ENCODE results near the gene C1orf115.
A peak's percentile ranks its signal among the peaks of the same experiment; 100 is the strongest.
"Not testable (repeated sequence)": the region's sequence is repeated elsewhere in the genome, so short reads cannot be mapped to it uniquely, and the experiment has no call there.

The C1orf115 gene

DNA sequence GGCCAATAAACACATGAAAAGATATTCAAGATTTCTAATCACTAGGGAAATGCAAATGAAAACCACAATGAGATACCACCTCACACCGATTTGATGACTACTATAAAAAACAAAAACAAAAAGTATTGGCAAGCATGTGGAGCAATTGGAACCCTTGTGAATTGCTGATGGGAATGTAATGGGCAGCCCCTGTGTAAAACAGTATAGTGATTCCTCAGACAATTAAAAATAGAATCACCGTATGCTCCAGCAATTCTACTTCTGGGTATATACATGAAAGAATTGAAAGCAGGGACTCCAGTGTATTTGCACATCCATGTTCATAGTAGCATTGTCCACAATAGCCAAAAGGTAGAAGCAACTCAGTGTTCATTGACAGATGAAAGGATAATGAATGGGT, 12.9 kb upstream of the C1orf115 start:
- Histone ChIP-seq H3K4me3 (ENCODE audit: low read depth in 1 of 5, low read length in 5 of 5) (no peak overlapping the region), H3K9ac (ENCODE audit: low read length in 5 of 5) (no peak overlapping the region), H3K36me3 (ENCODE audit: control insufficient read depth in 5 of 5, insufficient read depth in 5 of 5, low read length in 5 of 5) (no peaks in the 10 kb centered on the region), H3K4me1 (ENCODE audit: control insufficient read depth in 5 of 5, insufficient read depth in 5 of 5, low read length in 5 of 5) (peaks cover 0 to 4% (median 3%) of the 10 kb centered on the region in 5 donors), H3K27me3 (ENCODE audit: control insufficient read depth in 5 of 5, insufficient read depth in 4 of 5, low read length in 5 of 5) (peaks cover 0 to 7% (median 0%) of the 10 kb centered on the region in 5 donors), H3K9me3 (ENCODE audit: control insufficient read depth in 5 of 5, low read length in 5 of 5) (no peaks in the 10 kb centered on the region), H3K27ac (ENCODE audit: low read depth, low read length) (no peak overlapping the region)

DNA sequence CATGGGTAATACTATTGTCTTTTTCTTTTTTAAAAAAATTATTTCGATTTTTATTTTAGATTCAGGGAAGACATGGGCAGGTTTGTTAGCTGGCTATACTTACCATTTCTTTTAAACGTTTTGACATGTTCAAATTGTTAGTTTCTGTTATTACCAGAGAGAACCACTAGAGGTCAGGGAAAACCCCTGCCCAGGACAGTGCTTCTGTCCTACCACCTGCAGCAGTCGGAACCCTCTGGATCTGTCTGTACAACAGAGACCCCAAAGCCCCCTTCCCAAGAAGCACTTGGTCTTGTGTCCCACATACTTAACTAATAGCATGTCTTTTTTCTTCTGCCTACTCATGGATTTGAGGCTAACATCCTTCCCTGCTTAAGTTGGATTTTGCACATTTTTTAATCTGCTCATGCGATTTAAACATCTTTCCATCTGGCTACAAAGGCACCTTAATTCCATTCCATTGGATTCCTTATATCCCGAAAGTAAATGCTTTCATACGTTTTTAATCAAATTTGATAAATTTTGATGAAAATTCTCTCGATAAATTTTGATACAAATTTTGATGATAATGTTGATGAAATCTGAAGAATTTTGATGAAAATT, 10.0 kb upstream of the C1orf115 start:
- Histone ChIP-seq H3K9me3 (ENCODE audit: control insufficient read depth in 5 of 5, low read length in 5 of 5) (no peaks in the 10 kb centered on the region), H3K27ac (ENCODE audit: low read depth, low read length) (no peak overlapping the region), H3K4me1 (ENCODE audit: control insufficient read depth in 5 of 5, insufficient read depth in 5 of 5, low read length in 5 of 5) (peaks cover 0 to 9% (median 4%) of the 10 kb centered on the region in 5 donors), H3K27me3 (ENCODE audit: control insufficient read depth in 5 of 5, insufficient read depth in 4 of 5, low read length in 5 of 5) (no peaks in the 10 kb centered on the region), H3K9ac (ENCODE audit: low read length in 5 of 5) (no peak overlapping the region), H3K36me3 (ENCODE audit: control insufficient read depth in 5 of 5, insufficient read depth in 5 of 5, low read length in 5 of 5) (no peaks in the 10 kb centered on the region), H3K4me3 (ENCODE audit: low read depth in 1 of 5, low read length in 5 of 5) (no peak overlapping the region)

DNA sequence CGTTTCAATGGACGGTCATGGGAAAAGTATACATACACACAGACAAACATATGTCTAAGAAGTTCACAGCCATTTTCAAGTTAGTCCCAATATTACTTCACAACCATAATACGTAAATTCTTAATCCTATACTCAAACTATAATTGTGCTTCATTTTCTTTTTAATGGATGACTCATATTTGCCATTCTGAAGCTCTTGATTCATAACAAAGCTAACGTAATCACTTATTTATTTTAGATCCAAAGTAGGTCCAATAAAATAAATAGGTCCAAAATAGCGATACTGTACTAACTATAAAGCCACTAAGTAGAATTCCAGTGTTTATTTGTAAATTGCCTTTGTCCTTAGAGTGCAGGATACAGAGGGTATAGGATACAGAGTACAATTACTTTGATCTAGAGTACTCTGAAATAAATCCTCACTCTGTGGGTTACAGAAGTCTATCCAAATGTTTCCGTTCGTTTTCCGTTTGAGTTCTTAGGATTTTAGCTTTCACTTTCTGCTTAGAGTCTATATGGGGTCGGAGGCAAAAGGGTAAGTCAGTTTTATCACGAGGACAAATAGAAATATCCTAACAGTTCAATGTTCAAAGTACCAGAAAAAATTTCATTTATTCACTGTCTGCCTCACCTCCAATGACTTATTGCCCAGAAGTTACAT, 8.8 kb upstream of the C1orf115 start:
- no peak overlapping the region for H3K27ac ChIP-seq (ENCODE audit: low read depth, low read length)
- no peaks in the 10 kb centered on the region for H3K9me3 ChIP-seq (ENCODE audit: control insufficient read depth in 5 of 5, low read length in 5 of 5)
- H3K4me1 ChIP-seq (ENCODE audit: control insufficient read depth in 5 of 5, insufficient read depth in 5 of 5, low read length in 5 of 5), result peaks cover 0 to 9% (median 4%) of the 10 kb centered on the region in 5 donors
- no peak overlapping the region for H3K9ac ChIP-seq (ENCODE audit: low read length in 5 of 5)
- H3K4me3 ChIP-seq (ENCODE audit: low read depth in 1 of 5, low read length in 5 of 5), result peak overlapping the region in 3 of 5 donors; percentile 29 to 51 (median 39)
- no peaks in the 10 kb centered on the region for H3K27me3 ChIP-seq (ENCODE audit: control insufficient read depth in 5 of 5, insufficient read depth in 4 of 5, low read length in 5 of 5)
- H3K36me3 ChIP-seq (ENCODE audit: control insufficient read depth in 5 of 5, insufficient read depth in 5 of 5, low read length in 5 of 5), result no peaks in the 10 kb centered on the region

DNA sequence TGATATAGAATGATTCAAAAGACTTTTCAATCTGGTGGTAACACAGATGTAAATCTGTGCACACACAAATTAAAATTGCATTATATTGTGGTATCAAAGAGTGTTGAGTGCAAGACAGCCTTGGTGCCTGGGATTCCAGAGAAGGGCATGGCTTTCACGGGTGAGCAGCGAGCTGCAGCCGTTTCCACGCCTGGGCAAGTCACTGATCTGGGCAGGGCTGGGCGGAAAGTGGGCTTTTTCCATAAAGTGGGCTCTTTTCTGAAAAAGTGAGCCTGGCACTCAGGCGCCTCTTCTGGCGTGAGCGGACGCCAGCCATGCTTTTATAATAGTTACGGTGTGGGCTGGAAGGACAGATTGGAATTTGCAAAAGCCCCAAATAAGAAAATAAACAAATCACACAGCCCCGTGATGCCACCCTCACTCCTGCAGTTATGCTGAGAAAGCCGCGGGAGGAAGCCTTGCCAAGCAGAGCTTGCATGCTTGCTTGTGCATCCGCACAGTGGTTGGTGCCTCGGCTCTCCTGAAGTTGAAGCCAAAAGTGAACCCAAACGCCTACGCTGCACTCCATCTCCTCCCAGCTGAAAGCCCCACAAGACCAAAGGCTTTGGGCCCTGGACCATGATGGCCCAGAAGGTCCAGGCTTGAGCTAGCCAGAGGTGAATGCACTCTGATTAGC, 7.1 kb upstream of the C1orf115 start:
- Histone ChIP-seq H3K27ac (ENCODE audit: low read depth, low read length) (no peak overlapping the region), H3K4me1 (ENCODE audit: control insufficient read depth in 5 of 5, insufficient read depth in 5 of 5, low read length in 5 of 5) (peaks cover 0 to 9% (median 4%) of the 10 kb centered on the region in 5 donors), H3K4me3 (ENCODE audit: low read depth in 1 of 5, low read length in 5 of 5) (no peak overlapping the region), H3K9me3 (ENCODE audit: control insufficient read depth in 5 of 5, low read length in 5 of 5) (no peaks in the 10 kb centered on the region), H3K9ac (ENCODE audit: low read length in 5 of 5) (no peak overlapping the region), H3K36me3 (ENCODE audit: control insufficient read depth in 5 of 5, insufficient read depth in 5 of 5, low read length in 5 of 5) (no peaks in the 10 kb centered on the region), H3K27me3 (ENCODE audit: control insufficient read depth in 5 of 5, insufficient read depth in 4 of 5, low read length in 5 of 5) (no peaks in the 10 kb centered on the region)

- H3K27ac ChIP-seq (ENCODE audit: low read depth, low read length); H3K4me3 ChIP-seq (ENCODE audit: low read depth in 1 of 5, low read length in 5 of 5); H3K9ac ChIP-seq (ENCODE audit: low read length in 5 of 5); H3K36me3 ChIP-seq (ENCODE audit: control insufficient read depth in 5 of 5, insufficient read depth in 5 of 5, low read length in 5 of 5); H3K4me1 ChIP-seq (ENCODE audit: control insufficient read depth in 5 of 5, insufficient read depth in 5 of 5, low read length in 5 of 5); H3K9me3 ChIP-seq (ENCODE audit: control insufficient read depth in 5 of 5, low read length in 5 of 5); H3K27me3 ChIP-seq (ENCODE audit: control insufficient read depth in 5 of 5, insufficient read depth in 4 of 5, low read length in 5 of 5): not testable (repeated sequence)
Observed at GRCh38 chr1:220683716-220684115, 6.4 kb upstream of the C1orf115 start.

- Histone ChIP-seq H3K9ac (ENCODE audit: low read length in 5 of 5) (no peak overlapping the region), H3K27me3 (ENCODE audit: control insufficient read depth in 5 of 5, insufficient read depth in 4 of 5, low read length in 5 of 5) (no peaks in the 10 kb centered on the region), H3K9me3 (ENCODE audit: control insufficient read depth in 5 of 5, low read length in 5 of 5) (no peaks in the 10 kb centered on the region), H3K36me3 (ENCODE audit: control insufficient read depth in 5 of 5, insufficient read depth in 5 of 5, low read length in 5 of 5) (no peaks in the 10 kb centered on the region), H3K4me3 (ENCODE audit: low read depth in 1 of 5, low read length in 5 of 5) (no peak overlapping the region), H3K4me1 (ENCODE audit: control insufficient read depth in 5 of 5, insufficient read depth in 5 of 5, low read length in 5 of 5) (peaks cover 0 to 12% (median 8%) of the 10 kb centered on the region in 5 donors), H3K27ac (ENCODE audit: low read depth, low read length) (no peak overlapping the region)
Observed at GRCh38 chr1:220684890-220685289, 5.3 kb upstream of the C1orf115 start.

- H3K4me1 ChIP-seq (ENCODE audit: control insufficient read depth in 5 of 5, insufficient read depth in 5 of 5, low read length in 5 of 5), result peaks cover 0 to 19% (median 14%) of the 10 kb centered on the region in 5 donors
- no peak overlapping the region for H3K9ac ChIP-seq (ENCODE audit: low read length in 5 of 5)
- no peaks in the 10 kb centered on the region for H3K36me3 ChIP-seq (ENCODE audit: control insufficient read depth in 5 of 5, insufficient read depth in 5 of 5, low read length in 5 of 5)
- H3K27me3 ChIP-seq (ENCODE audit: control insufficient read depth in 5 of 5, insufficient read depth in 4 of 5, low read length in 5 of 5), result no peaks in the 10 kb centered on the region
- no peak overlapping the region for H3K4me3 ChIP-seq (ENCODE audit: low read depth in 1 of 5, low read length in 5 of 5)
- no peaks in the 10 kb centered on the region for H3K9me3 ChIP-seq (ENCODE audit: control insufficient read depth in 5 of 5, low read length in 5 of 5)
- H3K27ac ChIP-seq (ENCODE audit: low read depth, low read length), result no peak overlapping the region
Observed at GRCh38 chr1:220685879-220686278, 4.3 kb upstream of the C1orf115 start.

DNA sequence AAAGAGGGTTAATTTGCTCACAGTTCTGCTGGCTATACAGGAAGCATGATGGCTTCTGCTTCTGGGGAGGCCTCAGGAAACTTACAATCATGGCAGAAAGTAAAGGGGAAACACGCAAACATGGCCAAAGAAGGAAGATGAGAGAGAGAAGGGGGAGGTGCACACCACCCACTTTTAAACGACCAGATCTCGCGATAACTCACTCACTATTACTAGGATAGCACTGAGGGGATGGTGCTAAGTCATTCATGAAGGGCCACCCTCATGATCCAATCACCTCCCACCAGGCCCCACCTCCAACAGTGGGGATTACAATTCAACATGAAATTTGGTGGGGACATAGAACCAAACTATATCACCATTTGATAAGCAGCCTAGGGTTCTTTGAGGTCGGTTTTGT, 2.4 kb upstream of the C1orf115 start:
- Histone ChIP-seq H3K4me1 (ENCODE audit: control insufficient read depth in 5 of 5, insufficient read depth in 5 of 5, low read length in 5 of 5) (peaks cover 0 to 37% (median 32%) of the 10 kb centered on the region in 5 donors), H3K9me3 (ENCODE audit: control insufficient read depth in 5 of 5, low read length in 5 of 5) (no peaks in the 10 kb centered on the region), H3K36me3 (ENCODE audit: control insufficient read depth in 5 of 5, insufficient read depth in 5 of 5, low read length in 5 of 5) (no peaks in the 10 kb centered on the region), H3K27ac (ENCODE audit: low read depth, low read length) (no peak overlapping the region), H3K27me3 (ENCODE audit: control insufficient read depth in 5 of 5, insufficient read depth in 4 of 5, low read length in 5 of 5) (no peaks in the 10 kb centered on the region), H3K9ac (ENCODE audit: low read length in 5 of 5) (no peak overlapping the region), H3K4me3 (ENCODE audit: low read depth in 1 of 5, low read length in 5 of 5) (no peak overlapping the region)

GRCh38 chr1:220689666-220690065, 497 bp upstream of the C1orf115 start:
- H3K27me3 ChIP-seq (ENCODE audit: control insufficient read depth in 5 of 5, insufficient read depth in 4 of 5, low read length in 5 of 5), result no peaks in the 10 kb centered on the region
- H3K9me3 ChIP-seq (ENCODE audit: control insufficient read depth in 5 of 5, low read length in 5 of 5), result no peaks in the 10 kb centered on the region
- no peak overlapping the region for H3K27ac ChIP-seq (ENCODE audit: low read depth, low read length)
- peak overlapping the region; percentile 78 to 87 (median 79) for H3K4me3 ChIP-seq (ENCODE audit: low read depth in 1 of 5, low read length in 5 of 5)
- no peaks in the 10 kb centered on the region for H3K36me3 ChIP-seq (ENCODE audit: control insufficient read depth in 5 of 5, insufficient read depth in 5 of 5, low read length in 5 of 5)
- H3K9ac ChIP-seq (ENCODE audit: low read length in 5 of 5), result peak overlapping the region in 1 of 5 donors; percentile 83
- peaks cover 0 to 46% (median 37%) of the 10 kb centered on the region in 5 donors for H3K4me1 ChIP-seq (ENCODE audit: control insufficient read depth in 5 of 5, insufficient read depth in 5 of 5, low read length in 5 of 5)

DNA sequence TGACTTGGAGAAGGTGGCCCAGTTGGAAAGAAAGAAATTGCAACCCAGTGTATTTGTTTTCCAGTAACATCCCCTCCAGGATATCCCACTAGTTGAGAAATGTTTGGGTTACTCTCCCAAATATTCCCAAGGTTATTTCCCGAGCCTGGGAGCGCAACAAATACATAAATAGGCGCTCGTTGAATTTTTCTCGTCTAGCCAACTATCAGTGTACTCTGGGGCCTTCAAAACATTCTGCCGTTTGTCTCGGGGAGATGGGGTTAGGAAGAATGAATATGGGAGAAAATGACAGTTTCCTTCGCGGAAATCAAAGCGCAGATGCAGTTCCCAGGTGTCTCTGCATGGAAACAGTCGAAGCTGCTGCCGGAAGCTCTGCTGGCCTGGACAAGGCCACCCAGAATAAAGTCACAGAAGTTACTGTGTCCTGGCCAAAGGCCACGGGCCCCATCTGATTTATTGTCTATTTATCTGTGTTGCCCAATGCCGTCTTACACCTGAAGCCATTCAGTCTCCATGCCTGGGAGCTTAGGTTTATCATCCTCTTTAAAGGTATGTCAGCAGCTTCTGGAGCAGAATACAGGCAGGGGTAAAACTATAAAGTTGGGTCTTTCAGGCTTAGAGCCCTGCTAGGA, 1.0 kb downstream of the C1orf115 start:
- H3K4me3 ChIP-seq (ENCODE audit: low read depth in 1 of 5, low read length in 5 of 5), result peak overlapping the region; percentile 77 to 87 (median 78)
- H3K27ac ChIP-seq (ENCODE audit: low read depth, low read length), result peak overlapping the region; percentile 65
- no peaks in the 10 kb centered on the region for H3K27me3 ChIP-seq (ENCODE audit: control insufficient read depth in 5 of 5, insufficient read depth in 4 of 5, low read length in 5 of 5)

More for the DNA sequence above, 1.0 kb downstream of the C1orf115 start:
- Histone ChIP-seq H3K9me3 (ENCODE audit: control insufficient read depth in 5 of 5, low read length in 5 of 5) (no peaks in the 10 kb centered on the region), H3K9ac (ENCODE audit: low read length in 5 of 5) (peak overlapping the region; percentile 63 to 83 (median 71)), H3K4me1 (ENCODE audit: control insufficient read depth in 5 of 5, insufficient read depth in 5 of 5, low read length in 5 of 5) (peaks cover 0 to 42% (median 37%) of the 10 kb centered on the region in 5 donors), H3K36me3 (ENCODE audit: control insufficient read depth in 5 of 5, insufficient read depth in 5 of 5, low read length in 5 of 5) (no peaks in the 10 kb centered on the region)

Data from subcutaneous abdominal adipose tissue (tissue), 5 donors.